Spinal cord (tissue), 10 donors: Measurements from ENCODE around the gene TNKS1BP1. TPM values are rescaled to one million over a fixed set of nuclear protein-coding genes. Genes with fewer than 3 reads are reported as not detected.
"Not testable (repeated sequence)": the region's sequence is repeated elsewhere in the genome, so short reads cannot be mapped to it uniquely, and the experiment has no call there.

Experiments used
- DNase-seq, 6 donors: peaks; one replicate each; pipeline versions ENCODE4 v3.0.0 to v3.0.0-alpha.2; 2013 to 2015; ENCODE audit warnings: low spot score in 6 of 6, low read depth in 4 of 6
- H3K27ac ChIP-seq: one replicate; pipeline ENCODE4 v1.5.1; 2013; ENCODE audit warnings: low read depth, low read length, control low read depth
- H3K27me3 ChIP-seq: one replicate; pipeline ENCODE4 v1.6.1; 2013; ENCODE audit warnings: low read length; ENCODE audit not compliant: control insufficient read depth, insufficient read depth
- H3K36me3 ChIP-seq: one replicate; pipeline ENCODE4 v1.6.1; 2013; ENCODE audit warnings: low read length; ENCODE audit not compliant: control insufficient read depth, insufficient read depth
- H3K4me1 ChIP-seq: one replicate; pipeline ENCODE4 v1.6.1; 2013; ENCODE audit warnings: low read length; ENCODE audit not compliant: control insufficient read depth, insufficient read depth
- H3K4me3 ChIP-seq: one replicate; pipeline ENCODE4 v1.5.1; 2013; ENCODE audit warnings: low read depth, low read length, control low read depth
- H3K9me3 ChIP-seq: one replicate; pipeline ENCODE4 v1.6.1; 2013; ENCODE audit warnings: low read length; ENCODE audit not compliant: control insufficient read depth, insufficient read depth
- WGBS: methylation state at CpG from one replicate; pipeline ENCODE4 v1.1.5; 2013; ENCODE audit warnings: missing lambda C conversion rate; ENCODE audit not compliant: insufficient coverage; 5-methylcytosine and 5-hydroxymethylcytosine counted together
- polyA plus RNA-seq, 2 donors: library from polyadenylated mRNA; unstranded; fragments of 120-200 nt; gene quantifications; one replicate each; pipeline ENCODE4 v1.2.1, GENCODE V29; 2013; ENCODE audit not compliant: insufficient read length in 2 of 2
- total RNA-seq, 2 donors: library from RNA; depleted of rRNA in 1 of 2; stranded (reverse); fragments of 120-200 nt in 1 of 2; fragments of >200 nt in 1 of 2; gene quantifications; one replicate each; pipeline versions ENCODE4 v1.2.3 to v1.2.4, GENCODE V29; 2013 to 2014
- donor health status: healthy.

TNKS1BP1 gene
- total and polyA plus RNA-seq, 4 donors, result 17.2 to 58.3 (median 43.5) TPM

DNA sequence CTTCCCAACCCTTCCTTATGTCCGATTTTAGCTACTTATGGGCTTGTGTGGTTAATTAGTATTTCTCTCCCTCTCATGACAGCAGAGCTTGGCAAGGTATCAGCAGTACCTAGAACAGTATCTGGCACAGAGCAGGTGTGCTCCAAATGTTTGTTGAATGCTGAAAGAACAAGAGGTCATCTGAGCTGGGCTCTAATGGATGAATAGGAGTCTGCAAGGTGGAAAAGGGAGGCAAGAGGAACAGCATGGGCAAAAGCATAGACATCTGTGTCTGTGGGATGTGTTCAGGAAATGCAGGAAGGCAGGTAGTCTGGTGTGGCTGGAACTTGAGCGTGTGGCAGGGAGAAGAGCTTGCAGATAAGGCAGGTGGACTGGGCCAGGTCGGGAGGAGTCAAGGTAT is 37.2 kb upstream of the TNKS1BP1 start:
- no peaks in the 10 kb centered on the region for H3K9me3 ChIP-seq
- no peaks in the 10 kb centered on the region for H3K27me3 ChIP-seq
- WGBS, result no CpG with 5 or more reads among the region's 3 CpGs
- no peaks in the 10 kb centered on the region for H3K36me3 ChIP-seq
- H3K4me3 ChIP-seq, result no peak overlapping the region
- no peak overlapping the region for H3K27ac ChIP-seq
- H3K4me1 ChIP-seq, result peaks cover 10% of the 10 kb centered on the region
- DNase-seq, result no peak

GRCh38 chr11:57361420-57361819 is 36.7 kb upstream of the TNKS1BP1 start:
- H3K9me3 ChIP-seq, H3K4me3 ChIP-seq, H3K36me3 ChIP-seq, H3K27ac ChIP-seq, DNase-seq, H3K27me3 ChIP-seq: not testable (repeated sequence)
- H3K4me1 ChIP-seq, result peaks cover 10% of the 10 kb centered on the region

DNA sequence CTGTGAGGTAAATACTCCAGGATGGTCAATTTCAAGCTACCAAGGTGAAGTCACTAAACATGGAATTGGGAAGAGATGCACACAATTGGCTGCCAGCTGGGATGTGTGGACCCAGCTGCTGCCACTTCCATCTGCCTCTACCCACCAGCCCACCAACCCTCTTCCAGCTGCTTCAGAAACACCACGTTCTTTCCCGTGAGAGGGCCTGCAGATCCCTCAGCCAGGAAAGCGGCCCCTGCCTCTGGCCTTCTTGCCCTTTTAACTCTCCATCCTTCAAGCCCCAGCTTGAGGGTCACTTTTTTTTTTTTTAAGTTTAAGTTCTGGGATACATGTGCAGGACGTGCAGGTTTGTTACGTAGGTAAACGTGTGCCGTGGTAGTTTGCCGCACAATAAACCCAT is 36.2 kb upstream of the TNKS1BP1 start:
- Histone ChIP-seq H3K4me3 (no peak overlapping the region), H3K9me3 (no peaks in the 10 kb centered on the region), H3K4me1 (peaks cover 10% of the 10 kb centered on the region), H3K27ac (no peak overlapping the region), H3K27me3 (no peaks in the 10 kb centered on the region), H3K36me3 (no peaks in the 10 kb centered on the region)
- no peak for DNase-seq
- WGBS, result 89% methylated on average over 8 of the region's 8 CpGs

DNA sequence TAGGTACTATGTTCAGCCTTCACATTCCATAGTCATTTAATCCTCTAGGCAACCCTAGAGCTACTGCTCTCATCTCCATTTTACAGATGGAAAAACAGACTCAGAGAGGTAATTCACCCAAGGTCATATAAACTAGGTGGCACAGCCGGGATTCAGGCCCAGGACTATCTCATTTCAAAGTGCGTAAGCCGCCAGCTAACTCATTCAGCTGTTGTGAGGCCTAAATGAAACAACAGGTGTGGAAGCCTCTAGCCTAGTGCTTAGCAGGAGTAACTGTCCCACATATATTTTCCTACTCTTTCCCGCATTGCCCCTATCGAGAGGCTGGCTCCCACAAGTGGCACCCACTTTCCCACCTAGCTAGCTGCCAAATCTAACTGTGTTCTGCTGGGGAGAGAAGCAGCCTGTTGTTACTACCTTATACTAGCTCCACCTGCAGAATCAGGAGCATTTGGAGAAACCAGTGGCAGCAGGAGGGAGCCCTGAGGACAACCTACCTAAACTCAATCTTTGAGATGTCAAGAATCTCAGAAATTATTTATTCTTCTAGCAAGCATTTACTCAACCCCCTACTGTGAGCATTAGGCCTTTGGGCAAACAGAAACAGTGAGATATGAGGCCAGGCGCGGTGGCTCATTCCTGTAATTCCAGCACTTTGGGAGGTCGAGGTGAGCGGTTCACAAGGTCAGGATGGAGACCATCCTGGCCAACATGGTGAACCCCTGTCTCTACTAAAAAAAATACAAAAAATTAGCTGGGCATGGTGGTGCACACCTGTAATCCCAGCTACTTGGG is 35.3 kb upstream of the TNKS1BP1 start:
- no peaks in the 10 kb centered on the region for H3K27me3 ChIP-seq
- WGBS, result 76% methylated on average over 4 of the region's 9 CpGs
- H3K4me1 ChIP-seq, result peaks cover 10% of the 10 kb centered on the region
- H3K4me3 ChIP-seq, result no peak overlapping the region
- DNase-seq, result no peak
- H3K27ac ChIP-seq, result no peak overlapping the region
- no peaks in the 10 kb centered on the region for H3K9me3 ChIP-seq
- H3K36me3 ChIP-seq, result no peaks in the 10 kb centered on the region

DNA sequence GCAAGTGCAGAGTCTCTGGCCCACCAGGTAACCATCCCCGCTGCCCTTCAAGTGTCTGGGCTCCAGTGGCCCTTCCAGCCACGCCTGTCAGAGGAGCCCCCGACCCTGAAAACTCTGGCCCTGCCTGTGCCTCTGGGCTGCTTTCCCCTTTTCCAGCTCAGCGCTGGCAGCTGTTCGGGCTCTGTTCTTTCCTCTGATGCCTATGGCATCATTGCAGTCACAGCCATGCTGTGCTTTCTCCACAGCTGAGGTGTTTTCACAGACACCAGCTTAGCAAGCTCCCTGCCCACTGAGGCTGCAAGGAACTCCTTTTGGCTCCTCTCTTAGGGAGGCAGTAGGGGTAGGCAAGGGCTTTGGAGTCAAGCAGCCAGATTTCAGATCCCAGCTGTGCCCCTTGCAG is 34.6 kb upstream of the TNKS1BP1 start:
- no peak for DNase-seq
- Histone ChIP-seq H3K27ac (no peak overlapping the region), H3K36me3 (no peaks in the 10 kb centered on the region), H3K4me1 (peaks cover 10% of the 10 kb centered on the region), H3K27me3 (no peaks in the 10 kb centered on the region), H3K4me3 (no peak overlapping the region), H3K9me3 (no peaks in the 10 kb centered on the region)
- WGBS, result 87% methylated on average over 5 of the region's 5 CpGs

GRCh38 chr11:57358991-57359390 is 34.2 kb upstream of the TNKS1BP1 start:
- H3K27ac ChIP-seq, result no peak overlapping the region
- H3K4me1 ChIP-seq, result peaks cover 10% of the 10 kb centered on the region
- WGBS, result 65% methylated on average over 8 of the region's 9 CpGs

GRCh38 chr11:57358543-57358961 is 33.8 kb upstream of the TNKS1BP1 start:
- no peaks in the 10 kb centered on the region for H3K9me3 ChIP-seq
- DNase-seq, result no peak
- WGBS, result 89% methylated on average over 3 of the region's 9 CpGs
- H3K27me3 ChIP-seq, result no peaks in the 10 kb centered on the region
- no peak overlapping the region for H3K4me3 ChIP-seq
- H3K4me1 ChIP-seq, result peaks cover 10% of the 10 kb centered on the region
- no peaks in the 10 kb centered on the region for H3K36me3 ChIP-seq
- no peak overlapping the region for H3K27ac ChIP-seq

More at GRCh38 chr11:57358991-57359390, 34.2 kb upstream of the TNKS1BP1 start:
- Histone ChIP-seq H3K4me3 (no peak overlapping the region), H3K9me3 (no peaks in the 10 kb centered on the region), H3K27me3 (no peaks in the 10 kb centered on the region), H3K36me3 (no peaks in the 10 kb centered on the region)
- DNase-seq, result no peak

DNA sequence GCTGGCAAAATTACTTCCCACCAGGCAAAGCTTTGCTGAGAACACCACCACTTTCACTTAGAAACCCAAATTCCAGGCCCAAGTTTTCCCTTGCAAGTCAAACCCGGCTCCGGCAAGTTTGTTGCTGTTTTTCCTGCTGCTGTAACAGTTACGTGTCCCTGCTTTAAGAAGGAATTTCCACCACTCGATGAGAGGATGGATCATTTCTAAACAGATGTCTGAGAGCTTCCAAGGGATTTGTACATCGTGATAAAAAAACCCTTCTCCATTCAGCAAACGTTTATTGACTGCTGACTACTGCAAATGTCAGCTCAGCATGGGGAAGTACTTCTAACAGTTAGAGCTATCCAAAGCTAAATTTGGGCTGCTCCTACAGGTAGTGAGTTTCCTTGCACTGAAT is 33.1 kb upstream of the TNKS1BP1 start:
- Histone ChIP-seq H3K4me1 (peaks cover 12% of the 10 kb centered on the region), H3K9me3 (no peaks in the 10 kb centered on the region), H3K36me3 (no peaks in the 10 kb centered on the region), H3K27me3 (no peaks in the 10 kb centered on the region), H3K27ac (no peak overlapping the region), H3K4me3 (no peak overlapping the region)
- WGBS, result 63% methylated on average over 3 of the region's 6 CpGs
- DNase-seq, result peak in 2 of 6 donors; percentile 78 to 79

DNA sequence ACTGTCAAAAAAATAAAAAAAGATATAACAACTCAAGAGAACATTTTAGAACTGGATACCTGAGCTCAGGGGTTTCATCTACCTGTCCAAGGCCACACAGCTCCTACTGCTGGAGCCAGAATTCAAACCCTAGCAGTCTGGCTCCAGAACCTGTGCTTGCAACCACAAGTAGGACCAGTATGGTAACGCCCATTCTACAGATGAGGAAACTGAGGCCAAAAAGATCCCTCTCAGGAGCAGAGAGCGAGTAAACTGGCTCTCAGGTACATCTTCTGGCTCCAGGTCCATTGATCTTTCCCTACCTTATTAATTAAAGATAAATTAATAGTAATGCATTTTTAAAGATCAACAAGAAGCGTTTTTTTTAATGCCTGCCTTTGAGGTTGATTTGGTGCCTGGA is 32.6 kb upstream of the TNKS1BP1 start:
- no peak for DNase-seq
- Histone ChIP-seq H3K36me3 (no peaks in the 10 kb centered on the region), H3K27me3 (no peaks in the 10 kb centered on the region), H3K27ac (no peak overlapping the region), H3K9me3 (no peaks in the 10 kb centered on the region), H3K4me1 (peaks cover 13% of the 10 kb centered on the region), H3K4me3 (no peak overlapping the region)
- WGBS, result 100% methylated on average over 1 of the region's 3 CpGs

- H3K9me3 ChIP-seq, result no peaks in the 10 kb centered on the region
- H3K27ac ChIP-seq, result peak overlapping the region; percentile 22
- no peaks in the 10 kb centered on the region for H3K27me3 ChIP-seq
- peak in 2 of 6 donors; percentile 54 to 92 for DNase-seq
- no peaks in the 10 kb centered on the region for H3K36me3 ChIP-seq
- WGBS, result 61% methylated on average over 6 of the region's 9 CpGs
- no peak overlapping the region for H3K4me3 ChIP-seq
- peaks cover 13% of the 10 kb centered on the region for H3K4me1 ChIP-seq
Observed at GRCh38 chr11:57356268-57356667, 31.5 kb upstream of the TNKS1BP1 start.
